D721Med (cell line): ENCODE results near the gene ZNF705A.
A peak's percentile ranks its signal among the peaks of the same experiment; 100 is the strongest.
"Not testable (repeated sequence)": the region's sequence is repeated elsewhere in the genome, so short reads cannot be mapped to it uniquely, and the experiment has no call there.

Source experiments
- DNase-seq: peaks from one replicate; pipeline ENCODE4 v3.0.0; 2011; ENCODE audit warnings: low spot score; ENCODE audit not compliant: insufficient read length
- FAIRE-seq: peaks from 2 replicates; lab custom pipeline; 2011; peaks lifted over from hg19 to GRCh38; lab: Jason Lieb, UNC
- TF ChIP-seq, protein P1 (sequence below): IDR thresholded peaks from 2 replicates; pipeline ENCODE4 v1.5.1; 2012; ENCODE audit warnings: mild to moderate bottlenecking, control low read depth; ENCODE audit not compliant: insufficient read depth; ENCODE audit errors: missing control alignments

The ZNF705A gene

DNA sequence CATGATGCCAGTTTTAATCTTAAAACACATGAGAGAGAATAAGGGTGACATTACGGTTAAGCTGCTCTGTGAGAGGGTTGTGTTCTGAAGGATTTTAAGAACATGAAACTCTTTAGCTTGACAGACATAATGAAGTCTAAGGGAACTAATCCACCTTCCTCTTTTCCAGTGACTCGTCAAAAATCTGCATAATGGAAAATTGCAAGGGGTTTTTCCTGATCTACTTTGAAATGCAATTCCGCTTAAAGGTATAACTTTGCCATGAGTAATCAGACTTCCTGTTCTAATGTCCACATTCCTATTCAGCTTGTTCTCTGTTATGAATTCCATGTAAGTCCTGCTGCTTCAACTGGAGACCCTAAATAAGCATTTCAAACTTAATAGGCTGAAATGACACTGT is at the start of gene ZNF705A:
ZNF705A (plus strand) TSS at position 171 of the 400 bp plus-strand sequence. CDS start 15,611 bp downstream, outside the sequence.
- FAIRE-seq (no peak), DNase-seq (no peak)
- TF ChIP-seq, protein P1, sequence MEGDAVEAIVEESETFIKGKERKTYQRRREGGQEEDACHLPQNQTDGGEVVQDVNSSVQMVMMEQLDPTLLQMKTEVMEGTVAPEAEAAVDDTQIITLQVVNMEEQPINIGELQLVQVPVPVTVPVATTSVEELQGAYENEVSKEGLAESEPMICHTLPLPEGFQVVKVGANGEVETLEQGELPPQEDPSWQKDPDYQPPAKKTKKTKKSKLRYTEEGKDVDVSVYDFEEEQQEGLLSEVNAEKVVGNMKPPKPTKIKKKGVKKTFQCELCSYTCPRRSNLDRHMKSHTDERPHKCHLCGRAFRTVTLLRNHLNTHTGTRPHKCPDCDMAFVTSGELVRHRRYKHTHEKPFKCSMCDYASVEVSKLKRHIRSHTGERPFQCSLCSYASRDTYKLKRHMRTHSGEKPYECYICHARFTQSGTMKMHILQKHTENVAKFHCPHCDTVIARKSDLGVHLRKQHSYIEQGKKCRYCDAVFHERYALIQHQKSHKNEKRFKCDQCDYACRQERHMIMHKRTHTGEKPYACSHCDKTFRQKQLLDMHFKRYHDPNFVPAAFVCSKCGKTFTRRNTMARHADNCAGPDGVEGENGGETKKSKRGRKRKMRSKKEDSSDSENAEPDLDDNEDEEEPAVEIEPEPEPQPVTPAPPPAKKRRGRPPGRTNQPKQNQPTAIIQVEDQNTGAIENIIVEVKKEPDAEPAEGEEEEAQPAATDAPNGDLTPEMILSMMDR = no peak

DNA sequence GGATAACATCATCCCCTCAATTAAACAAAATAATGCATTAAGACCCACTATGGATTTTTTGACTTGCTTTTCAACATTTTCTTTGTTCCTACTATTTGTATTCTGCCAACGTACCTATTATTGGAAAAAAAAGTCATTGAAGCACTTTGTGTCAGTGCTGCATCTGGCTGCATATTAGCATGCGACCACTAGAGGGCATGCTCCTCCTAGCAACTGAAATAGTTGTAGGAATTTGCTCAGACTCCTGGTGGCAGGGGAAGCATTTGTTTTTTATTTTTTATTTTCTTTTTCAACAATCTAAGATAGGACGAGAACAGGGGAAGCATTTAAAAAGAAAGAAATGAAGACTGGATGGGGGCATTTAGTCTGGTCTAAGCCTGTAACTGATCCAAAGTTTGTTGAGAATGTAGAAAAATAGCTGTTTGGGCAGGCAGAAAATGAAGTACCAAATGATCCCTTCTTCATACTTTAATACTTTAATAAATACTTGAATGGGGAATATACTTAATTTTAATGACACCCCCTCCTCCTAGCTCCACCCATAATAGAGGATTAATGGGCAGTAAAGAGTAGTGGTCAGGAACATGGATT is 47.9 kb upstream of the ZNF705A start:
- TF ChIP-seq, protein P1 = peak; percentile 98
- no peak for FAIRE-seq

DNA sequence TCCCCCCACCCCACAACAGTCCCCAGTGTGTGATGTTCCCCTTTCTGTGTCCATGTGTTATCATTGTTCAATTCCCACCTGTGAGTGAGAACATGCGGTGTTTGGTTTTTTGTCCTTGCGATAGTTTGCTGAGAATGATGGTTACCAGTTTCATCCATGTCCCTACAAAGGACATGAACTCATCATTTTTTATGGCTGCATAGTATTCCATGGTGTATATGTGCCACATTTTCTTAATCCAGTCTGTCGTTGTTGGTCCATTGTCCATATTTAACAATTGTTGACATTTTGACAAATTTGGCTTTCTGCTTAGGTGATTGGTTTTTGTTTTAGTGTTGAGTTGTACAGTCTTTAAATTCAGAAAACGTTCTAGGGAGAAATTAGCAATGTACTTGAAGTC is 43.7 kb upstream of the ZNF705A start:
- DNase-seq, FAIRE-seq: not testable (repeated sequence)

More for the DNA sequence above, 47.9 kb upstream of the ZNF705A start:
- DNase-seq = no peak

DNA sequence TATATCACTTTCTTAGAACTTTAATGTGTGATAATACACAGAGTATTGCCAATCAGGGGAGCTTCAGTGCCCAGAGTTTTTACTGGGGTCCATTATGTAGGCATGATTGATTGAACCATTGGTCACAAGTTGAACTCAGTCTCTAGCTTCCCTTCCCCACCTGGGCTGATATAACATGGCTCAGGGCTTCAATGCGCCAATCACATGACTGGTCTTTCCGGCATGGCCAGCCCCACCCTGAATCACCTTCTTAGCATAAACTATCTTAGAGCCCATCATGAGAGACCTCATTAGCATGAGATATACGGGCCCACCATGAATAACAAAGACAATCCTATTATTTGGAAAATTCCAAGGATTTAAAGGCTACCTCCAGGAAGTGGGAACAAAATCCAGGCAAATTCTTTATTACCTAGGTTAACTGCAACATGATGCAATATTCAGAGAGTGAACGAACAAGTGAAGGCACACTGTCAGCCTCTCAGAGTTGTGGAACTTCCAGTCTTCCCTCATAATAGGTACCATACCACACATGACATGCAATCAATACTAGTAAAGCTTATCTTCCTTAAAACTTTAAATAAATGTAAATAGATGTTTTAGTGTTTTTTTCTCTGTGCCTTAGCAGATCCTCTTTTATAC is 36.6 kb upstream of the ZNF705A start:
- no peak for DNase-seq
- no peak for FAIRE-seq
- TF ChIP-seq, protein P1 = no peak

DNA sequence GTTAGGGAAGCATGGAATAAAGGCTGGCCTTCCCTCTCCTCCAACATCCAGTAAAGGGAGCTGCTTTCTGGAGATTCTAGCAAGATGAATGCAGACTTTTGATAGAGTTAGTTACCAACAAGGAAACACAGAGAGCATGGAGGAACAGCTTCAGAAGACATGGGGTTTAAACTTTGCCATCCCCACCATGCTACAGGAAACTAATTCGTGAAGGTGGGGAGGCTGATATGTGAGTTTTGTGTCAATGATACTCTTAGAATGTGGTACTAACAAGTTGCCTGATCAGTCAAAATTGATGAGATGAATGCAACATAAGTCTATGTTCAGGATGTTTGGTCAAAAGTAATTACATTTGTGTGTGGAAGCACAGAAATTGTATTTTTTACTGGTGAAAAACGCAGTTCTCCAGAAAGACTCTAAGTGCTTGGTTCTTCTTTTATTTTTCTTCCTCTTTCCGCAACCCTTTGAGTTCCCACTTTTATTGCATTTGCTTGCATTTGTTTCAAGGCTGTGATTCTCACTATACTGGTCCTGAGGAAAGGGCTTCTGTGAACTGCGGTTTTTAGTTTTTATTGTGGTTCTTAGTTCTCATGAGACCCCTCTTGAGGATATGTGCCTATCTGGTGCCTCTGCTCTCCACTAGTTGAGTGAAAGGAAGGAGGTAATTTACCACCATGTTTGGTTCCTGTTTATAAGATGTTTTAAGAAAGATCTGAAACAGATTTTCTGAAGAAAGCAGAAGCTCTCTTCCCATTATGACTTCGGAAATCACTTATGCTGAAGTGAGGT is 33.5 kb upstream of the ZNF705A start, which contains the start of gene CLEC4A:
CLEC4A (plus strand) TSS at position 494 of the 789 bp plus-strand sequence; CDS start at position 756, 262 bp downstream.
- TF ChIP-seq, protein P1 = no peak
- DNase-seq (no peak), FAIRE-seq (no peak)

DNA sequence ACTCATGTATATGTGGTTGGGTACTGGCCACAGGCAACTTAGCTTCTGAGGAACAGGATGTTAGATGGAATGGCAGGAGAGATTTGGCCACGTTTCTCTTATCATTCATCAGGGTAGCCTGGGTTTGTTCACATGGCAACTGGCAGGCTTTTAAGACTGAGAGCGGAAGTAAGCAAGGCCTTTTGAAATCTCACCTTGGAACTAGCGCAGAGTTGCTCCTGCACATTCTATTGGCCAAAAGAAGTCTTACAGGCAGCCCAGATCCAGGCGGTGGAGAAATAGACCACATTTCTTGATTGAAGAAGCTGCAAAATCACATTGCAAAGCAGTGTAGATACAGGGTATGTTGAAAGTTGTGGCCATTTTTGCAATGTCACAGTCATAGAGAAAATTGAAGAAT is 29.7 kb upstream of the ZNF705A start:
- TF ChIP-seq, protein P1 = no peak
- DNase-seq (no peak), FAIRE-seq (no peak)

DNA sequence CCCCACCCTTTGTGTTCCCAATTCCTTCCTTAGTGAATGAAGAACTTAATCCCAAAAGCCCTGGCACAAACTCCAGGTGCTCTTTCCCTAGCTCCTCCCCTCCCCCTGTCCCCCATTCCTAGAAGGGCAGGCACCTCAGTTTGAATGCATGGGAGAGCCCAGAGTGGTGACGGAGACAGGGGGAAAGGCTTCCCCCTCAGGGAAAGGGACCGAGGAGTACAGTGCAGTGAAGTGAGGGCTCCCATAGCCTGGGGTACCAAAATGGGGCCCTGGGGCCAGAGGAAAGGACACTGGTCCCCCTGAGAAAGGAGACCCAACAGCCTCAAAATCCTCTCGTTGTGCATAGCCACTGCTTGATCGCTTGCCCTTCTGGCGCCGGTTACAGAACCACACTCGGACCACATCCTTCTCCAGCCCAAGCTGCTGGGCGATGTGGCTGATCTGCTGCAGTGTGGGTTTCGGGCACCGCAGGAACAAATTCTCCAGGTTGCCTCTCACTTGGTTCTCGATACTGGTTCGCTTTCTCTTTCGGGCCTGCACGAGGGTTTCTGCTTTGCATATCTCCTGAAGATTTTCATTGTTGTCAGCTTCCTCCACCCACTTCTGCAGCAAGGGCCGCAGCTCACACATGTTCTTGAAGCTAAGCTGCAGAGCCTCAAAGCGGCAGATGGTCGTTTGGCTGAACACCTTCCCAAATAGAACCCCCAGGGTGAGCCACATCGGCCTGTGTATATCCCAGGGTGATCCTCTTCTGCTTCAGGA is 23.0 kb upstream of the ZNF705A start:
- DNase-seq = not testable (repeated sequence)

DNA sequence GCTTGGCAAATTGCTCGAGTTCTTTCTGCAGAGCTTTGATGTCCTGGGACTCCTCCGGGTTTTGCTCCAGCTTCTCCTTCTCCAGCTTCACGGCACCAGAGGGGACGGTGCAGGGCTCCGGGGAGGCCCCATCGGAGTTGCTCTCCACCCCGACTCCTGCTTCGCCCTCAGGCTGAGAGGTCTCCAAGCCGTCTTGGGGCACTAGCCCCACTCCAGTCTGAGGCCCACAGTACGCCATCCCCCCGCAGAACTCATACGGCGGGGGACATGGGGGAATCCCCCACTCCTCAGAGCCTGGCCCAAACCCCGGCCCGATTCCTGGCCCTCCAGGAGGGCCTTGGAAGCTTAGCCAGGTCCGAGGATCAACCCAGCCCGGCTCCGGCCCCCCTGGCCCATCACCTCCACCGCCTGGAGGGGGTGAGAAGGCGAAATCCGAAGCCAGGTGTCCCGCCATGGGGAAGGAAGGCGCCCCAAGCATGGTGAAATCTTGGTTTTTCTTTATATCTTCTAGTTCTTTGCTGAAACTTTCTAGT is 22.4 kb upstream of the ZNF705A start:
- not testable (repeated sequence) for FAIRE-seq, DNase-seq

More for the DNA sequence above, 23.0 kb upstream of the ZNF705A start:
- not testable (repeated sequence) for FAIRE-seq

DNA sequence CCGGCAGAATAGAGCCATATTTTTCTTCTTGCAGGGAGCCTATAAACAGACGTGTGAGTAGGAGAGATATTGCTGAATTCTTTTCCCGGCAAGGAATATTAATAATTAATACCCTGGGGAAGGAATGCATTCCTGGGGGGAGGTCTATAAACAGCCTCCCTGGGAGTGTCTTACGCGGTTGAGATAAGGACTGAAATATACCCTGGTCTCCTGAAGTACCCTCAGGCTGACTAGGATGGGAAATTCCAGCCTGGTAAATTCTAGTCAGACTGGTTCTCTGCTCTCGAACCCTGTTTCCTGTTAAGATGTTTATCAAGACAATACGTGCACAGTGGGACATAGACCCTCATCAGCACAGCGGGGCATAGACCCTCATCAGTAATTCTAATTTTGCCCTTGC is 15.2 kb upstream of the ZNF705A start:
- not testable (repeated sequence) for FAIRE-seq, DNase-seq
